ENCODE results near the gene MEF2C.

DNA sequence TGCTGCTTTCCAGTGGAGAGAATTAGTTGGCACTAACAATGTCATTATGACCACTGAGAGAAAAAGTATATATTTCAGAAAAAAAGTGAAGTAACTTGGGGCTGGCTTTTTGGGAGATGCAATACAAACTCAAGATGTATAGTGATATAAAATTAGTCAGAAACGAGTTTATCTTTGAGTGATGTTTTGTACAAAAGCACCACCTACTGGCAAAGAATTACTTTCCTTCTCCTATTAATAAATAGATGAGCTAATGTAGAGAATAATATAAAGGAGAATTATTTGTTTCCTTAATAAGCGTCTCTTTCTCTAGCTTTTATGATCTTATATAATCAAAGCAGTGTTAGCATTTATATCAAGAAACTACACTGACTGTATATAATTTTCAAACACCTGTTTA is 158.8 kb downstream of the MEF2C start:
- TF ChIP-seq, protein P1, sequence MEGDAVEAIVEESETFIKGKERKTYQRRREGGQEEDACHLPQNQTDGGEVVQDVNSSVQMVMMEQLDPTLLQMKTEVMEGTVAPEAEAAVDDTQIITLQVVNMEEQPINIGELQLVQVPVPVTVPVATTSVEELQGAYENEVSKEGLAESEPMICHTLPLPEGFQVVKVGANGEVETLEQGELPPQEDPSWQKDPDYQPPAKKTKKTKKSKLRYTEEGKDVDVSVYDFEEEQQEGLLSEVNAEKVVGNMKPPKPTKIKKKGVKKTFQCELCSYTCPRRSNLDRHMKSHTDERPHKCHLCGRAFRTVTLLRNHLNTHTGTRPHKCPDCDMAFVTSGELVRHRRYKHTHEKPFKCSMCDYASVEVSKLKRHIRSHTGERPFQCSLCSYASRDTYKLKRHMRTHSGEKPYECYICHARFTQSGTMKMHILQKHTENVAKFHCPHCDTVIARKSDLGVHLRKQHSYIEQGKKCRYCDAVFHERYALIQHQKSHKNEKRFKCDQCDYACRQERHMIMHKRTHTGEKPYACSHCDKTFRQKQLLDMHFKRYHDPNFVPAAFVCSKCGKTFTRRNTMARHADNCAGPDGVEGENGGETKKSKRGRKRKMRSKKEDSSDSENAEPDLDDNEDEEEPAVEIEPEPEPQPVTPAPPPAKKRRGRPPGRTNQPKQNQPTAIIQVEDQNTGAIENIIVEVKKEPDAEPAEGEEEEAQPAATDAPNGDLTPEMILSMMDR (IDR thresholded peaks at IDR 0.05) = peak in 2 of 7 experiments; percentile 13 to 16
- TF ChIP-seq POLR2A (IDR thresholded peaks at IDR 0.05) = no peak
- TF ChIP-seq POLR2AphosphoS5 (IDR thresholded peaks at IDR 0.05) = no peak
- TF ChIP-seq EP300 (IDR thresholded peaks at IDR 0.05) = no peak

Data from stomach (tissue), 4 donors.